Tibial nerve (tissue), 4 donors: ENCODE results near the gene HTR2C. TPM values are rescaled to one million over a fixed set of nuclear protein-coding genes. Genes with fewer than 3 reads are reported as not detected.

Source experiments
- DNase-seq, 2 donors: peaks; one replicate each; pipeline ENCODE4 v3.0.0-alpha.2; 2019; ENCODE audit warnings: low spot score in 2 of 2
- H3K27ac ChIP-seq, 4 donors: fragments of 200-600 bp; sonication (generic) in 3 of 4; one replicate each; pipeline ENCODE4 v1.5.1; 2017 to 2019; ENCODE audit warnings: mild to moderate bottlenecking in 1 of 4
- H3K27me3 ChIP-seq, 2 donors: fragments of 200-600 bp; sonication (generic) in 1 of 2; one replicate each; pipeline versions ENCODE4 v1.5.1 to v1.6.0; 2017 to 2019
- H3K36me3 ChIP-seq, 3 donors: fragments of 200-600 bp; sonication (generic); one replicate each; pipeline ENCODE4 v1.5.1; 2018 to 2019
- H3K4me1 ChIP-seq, 4 donors: fragments of 200-600 bp; sonication (generic) in 3 of 4; one replicate each; pipeline ENCODE4 v1.5.1; 2017 to 2019
- H3K4me3 ChIP-seq, 4 donors: fragments of 200-600 bp; sonication (generic) in 3 of 4; one replicate each; pipeline ENCODE4 v1.5.1; 2017 to 2019; ENCODE audit warnings: mild to moderate bottlenecking in 1 of 4, moderate library complexity in 1 of 4
- H3K9me3 ChIP-seq, 4 donors: fragments of 200-600 bp; sonication (generic) in 3 of 4; one replicate each; pipeline ENCODE4 v1.5.1; 2017 to 2019
- CTCF ChIP-seq, 5 experiments: fragments of 200-600 bp in 3 of 5; fragments of 450-650 bp in 2 of 5; sonication (generic) in 3 of 5; IDR thresholded peaks; one replicate each; pipeline ENCODE4 v1.5.1; 2016 to 2019; ENCODE audit warnings: antibody characterized with exemption in 5 of 5, mild to moderate bottlenecking in 3 of 5, moderate library complexity in 2 of 5
- EP300 ChIP-seq, 2 donors: sonication (generic); formaldehyde crosslinking; IDR thresholded peaks; one replicate each; pipeline ENCODE4 v1.6.1; 2017; ENCODE audit warnings: antibody characterized with exemption in 2 of 2, mild to moderate bottlenecking in 1 of 2
- POLR2A ChIP-seq, 2 donors: fragments of 450-650 bp; IDR thresholded peaks; one replicate each; pipeline ENCODE4 v1.6.1; 2017; ENCODE audit warnings: antibody characterized with exemption in 2 of 2, mild to moderate bottlenecking in 2 of 2, moderate library complexity in 2 of 2
- WGBS, 2 donors: methylation state at CpG; one replicate each; pipeline ENCODE4 v1.1.5; 2018; 5-methylcytosine and 5-hydroxymethylcytosine counted together
- total RNA-seq, 4 donors: library from RNA; depleted of rRNA; stranded (reverse); fragments of >200 nt; gene quantifications; one replicate each; pipeline ENCODE4 v1.1.0, GENCODE V29; 2016

The HTR2C gene
- total RNA-seq, 4 donors from 2014 or later: 0.66 TPM; not detected in 3

GRCh38 chrX:114710571-114710970 is 126.7 kb downstream of the HTR2C start:
- Histone ChIP-seq H3K4me3 (no peak overlapping the region), H3K27me3 (no peaks in the 10 kb centered on the region), H3K4me1 (no peaks in the 10 kb centered on the region), H3K36me3 (no peaks in the 10 kb centered on the region), H3K9me3 (peaks cover 0 to 5% (median 0%) of the 10 kb centered on the region in 4 donors), H3K27ac (no peak overlapping the region)
- WGBS, 2 donors: 12 to 54% methylated on average over 1 of the region's 1 CpG
- no peak for TF ChIP-seq POLR2A (IDR thresholded peaks at IDR 0.05)
- TF ChIP-seq EP300 (IDR thresholded peaks at IDR 0.05): no peak
- no peak for TF ChIP-seq CTCF (IDR thresholded peaks at IDR 0.05)
- no peak for DNase-seq

- Histone ChIP-seq H3K27ac (no peak overlapping the region), H3K36me3 (no peaks in the 10 kb centered on the region), H3K9me3 (no peaks in the 10 kb centered on the region), H3K4me3 (no peak overlapping the region), H3K4me1 (no peaks in the 10 kb centered on the region), H3K27me3 (no peaks in the 10 kb centered on the region)
- TF ChIP-seq EP300 (IDR thresholded peaks at IDR 0.05) (no peak), POLR2A (IDR thresholded peaks at IDR 0.05) (no peak), CTCF (IDR thresholded peaks at IDR 0.05) (no peak)
- WGBS, 2 donors: 69 to 74% methylated on average over 3 of the region's 3 CpGs
- no peak for DNase-seq
These were observed 128.6 kb downstream of the HTR2C start for GRCh38 chrX:114712466-114712865.

DNA sequence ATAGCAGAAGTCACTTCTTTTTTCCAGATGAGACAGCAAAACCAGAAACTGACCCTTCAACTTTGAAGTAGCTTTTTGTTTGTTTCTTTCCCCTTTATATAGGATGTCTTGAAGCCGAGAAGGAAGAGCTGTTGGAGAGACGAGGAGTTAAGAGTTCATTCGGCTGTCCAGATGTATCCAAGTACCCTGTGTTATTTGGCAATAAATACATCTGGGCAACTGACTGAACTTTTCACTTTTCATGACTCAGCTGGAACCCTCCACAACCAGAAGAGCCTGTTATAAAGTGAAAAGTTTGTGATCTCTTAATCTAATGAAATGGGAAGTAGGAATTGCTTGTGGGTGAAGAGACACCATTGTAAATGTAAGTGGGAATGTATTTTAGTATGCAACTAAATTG is 131.2 kb downstream of the HTR2C start:
- Histone ChIP-seq H3K27ac (no peak overlapping the region), H3K27me3 (peaks cover 0 to 7% of the 10 kb centered on the region in 2 donors), H3K36me3 (no peaks in the 10 kb centered on the region), H3K4me1 (no peaks in the 10 kb centered on the region), H3K4me3 (no peak overlapping the region), H3K9me3 (no peaks in the 10 kb centered on the region)
- 56 to 57% methylated on average over 3 of the region's 3 CpGs for WGBS, 2 donors
- no peak for TF ChIP-seq EP300 (IDR thresholded peaks at IDR 0.05)
- TF ChIP-seq POLR2A (IDR thresholded peaks at IDR 0.05): no peak
- no peak for TF ChIP-seq CTCF (IDR thresholded peaks at IDR 0.05)
- no peak for DNase-seq

GRCh38 chrX:114717921-114718320 is 134.0 kb downstream of the HTR2C start:
- Histone ChIP-seq H3K27ac (no peak overlapping the region), H3K4me1 (no peaks in the 10 kb centered on the region), H3K36me3 (no peaks in the 10 kb centered on the region), H3K4me3 (no peak overlapping the region), H3K9me3 (no peaks in the 10 kb centered on the region), H3K27me3 (peaks cover 0 to 7% of the 10 kb centered on the region in 2 donors)
- 35 to 55% methylated on average over 6 of the region's 6 CpGs for WGBS, 2 donors
- TF ChIP-seq CTCF (IDR thresholded peaks at IDR 0.05) (no peak), POLR2A (IDR thresholded peaks at IDR 0.05) (no peak)
- no peak for DNase-seq

DNA sequence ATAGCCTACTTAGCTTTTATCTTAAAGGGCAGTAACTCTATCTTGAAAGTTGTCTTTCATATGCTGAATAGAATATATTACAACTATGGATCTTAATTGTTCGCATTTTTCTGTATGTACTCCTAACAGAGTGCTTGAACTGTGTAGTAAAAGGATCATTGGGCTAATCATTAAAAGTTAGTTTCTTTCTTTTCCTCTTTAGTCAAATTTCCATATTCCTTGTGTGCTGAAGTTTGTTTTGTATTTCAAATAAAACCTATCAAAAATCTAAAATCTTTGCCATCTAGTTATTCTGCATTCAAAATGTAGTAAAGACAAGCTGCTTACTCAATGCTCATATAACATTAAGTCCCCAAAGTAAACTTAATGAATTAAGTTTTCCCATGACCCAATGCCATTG is 182.7 kb downstream of the HTR2C start:
- no peaks in the 10 kb centered on the region for H3K9me3 ChIP-seq
- H3K27me3 ChIP-seq: no peaks in the 10 kb centered on the region
- H3K4me1 ChIP-seq: no peaks in the 10 kb centered on the region
- no peak overlapping the region for H3K27ac ChIP-seq
- no peak overlapping the region for H3K4me3 ChIP-seq
- TF ChIP-seq EP300 (IDR thresholded peaks at IDR 0.05) (no peak), POLR2A (IDR thresholded peaks at IDR 0.05) (no peak), CTCF (IDR thresholded peaks at IDR 0.05) (no peak)
- no peaks in the 10 kb centered on the region for H3K36me3 ChIP-seq
- 69 to 91% methylated on average over 1 of the region's 1 CpG for WGBS, 2 donors
- no peak for DNase-seq
